ENCODE results near the gene CDK6. TPM values are rescaled to one million over a fixed set of nuclear protein-coding genes. Genes with fewer than 3 reads are reported as not detected.

The CDK6 gene
- total and polyA plus RNA-seq, 2 experiments from 2014 or later, result 7.4 to 23.7 TPM

GRCh38 chr7:92835261-92835850 lies 1.0 kb downstream of the CDK6 start:
- H4K20me1 ChIP-seq (replicated peaks; ENCODE audit: insufficient read depth), result no peaks in the 10 kb centered on the region
- H3K4me3 ChIP-seq, result peak overlapping the region; percentile 70
- H3K9me3 Mint-ChIP-seq, result no peaks in the 10 kb centered on the region; the same call in 2 of the 3 replicates
- H3K36me3 ChIP-seq (ENCODE audit: insufficient read depth), result no peaks in the 10 kb centered on the region
- H3K27me3 Mint-ChIP-seq (ENCODE audit: insufficient read depth, low read depth, poor library complexity), result peaks cover 41% of the 10 kb centered on the region
- H3K4me1 Mint-ChIP-seq, result peaks cover 39% of the 10 kb centered on the region
- peaks cover 8% of the 10 kb centered on the region; the same call in 2 of the 3 replicates for H3K36me3 Mint-ChIP-seq (ENCODE audit: low read depth)
- peak; percentile 21 for ATAC-seq
- peaks cover 39% of the 10 kb centered on the region for H3K27me3 ChIP-seq (ENCODE audit: insufficient read depth)
- TF ChIP-seq ZNF462 (CRISPR knock-in tag; IDR thresholded peaks at IDR 0.05) (no peak), EZH2 (IDR thresholded peaks at IDR 0.05; ENCODE audit: low read depth, unreplicated experiment) (no peak), JUNB (IDR thresholded peaks at IDR 0.05; ENCODE audit: unreplicated experiment) (no peak), ZNF331 (CRISPR knock-in tag; IDR thresholded peaks at IDR 0.05; ENCODE audit: low read depth) (no peak), POLR2AphosphoS5 (IDR thresholded peaks at IDR 0.05; ENCODE audit: low read depth) (no peak), ETS1 (IDR thresholded peaks at IDR 0.05) (no peak; the same call in 1 of the 2 replicates), STAT1 (IDR thresholded peaks at IDR 0.05; ENCODE audit: unreplicated experiment) (no peak), REST (IDR thresholded peaks at IDR 0.05; ENCODE audit: unreplicated experiment) (no peak), CTCF (conservative IDR thresholded peaks at IDR 0.05; ENCODE audit: low read depth in 2 of 2) (no peak)
- peaks cover 33% of the 10 kb centered on the region for H3K4me1 ChIP-seq (ENCODE audit: insufficient read depth)
- no peak overlapping the region for H2AFZ ChIP-seq
- H3K27ac Mint-ChIP-seq, result no peak overlapping the region
- peaks cover 7% of the 10 kb centered on the region; the same call in 1 of the 2 replicates for H3K79me2 ChIP-seq (replicated peaks; ENCODE audit: insufficient read depth)
- no peaks in the 10 kb centered on the region for H3K9me2 ChIP-seq (ENCODE audit: insufficient read depth)
- H3K4me2 ChIP-seq, result peak overlapping the region; percentile 92
- H3K4me3 Mint-ChIP-seq, result peak overlapping the region; percentile 96
- DNase-seq (ENCODE audit: low spot score), result peak; percentile 93
- H3K27ac ChIP-seq (ENCODE audit: low read depth), result no peak overlapping the region
- H3F3A ChIP-seq (replicated peaks; ENCODE audit: low read depth), result no peaks in the 10 kb centered on the region; the same call in 1 of the 2 replicates
